GM20000 (cell line): ENCODE data around the gene SYNGAP1.

Experiments used
- DNase-seq: peaks from one replicate; pipeline ENCODE4 v3.0.0; 2012; ENCODE audit warnings: low spot score
- CTCF ChIP-seq: IDR thresholded peaks from 2 replicates; pipeline ENCODE4 v1.5.1; 2012; ENCODE audit warnings: mild to moderate bottlenecking, control low read depth; ENCODE audit errors: extremely low read depth, missing control alignments

The SYNGAP1 gene

DNA sequence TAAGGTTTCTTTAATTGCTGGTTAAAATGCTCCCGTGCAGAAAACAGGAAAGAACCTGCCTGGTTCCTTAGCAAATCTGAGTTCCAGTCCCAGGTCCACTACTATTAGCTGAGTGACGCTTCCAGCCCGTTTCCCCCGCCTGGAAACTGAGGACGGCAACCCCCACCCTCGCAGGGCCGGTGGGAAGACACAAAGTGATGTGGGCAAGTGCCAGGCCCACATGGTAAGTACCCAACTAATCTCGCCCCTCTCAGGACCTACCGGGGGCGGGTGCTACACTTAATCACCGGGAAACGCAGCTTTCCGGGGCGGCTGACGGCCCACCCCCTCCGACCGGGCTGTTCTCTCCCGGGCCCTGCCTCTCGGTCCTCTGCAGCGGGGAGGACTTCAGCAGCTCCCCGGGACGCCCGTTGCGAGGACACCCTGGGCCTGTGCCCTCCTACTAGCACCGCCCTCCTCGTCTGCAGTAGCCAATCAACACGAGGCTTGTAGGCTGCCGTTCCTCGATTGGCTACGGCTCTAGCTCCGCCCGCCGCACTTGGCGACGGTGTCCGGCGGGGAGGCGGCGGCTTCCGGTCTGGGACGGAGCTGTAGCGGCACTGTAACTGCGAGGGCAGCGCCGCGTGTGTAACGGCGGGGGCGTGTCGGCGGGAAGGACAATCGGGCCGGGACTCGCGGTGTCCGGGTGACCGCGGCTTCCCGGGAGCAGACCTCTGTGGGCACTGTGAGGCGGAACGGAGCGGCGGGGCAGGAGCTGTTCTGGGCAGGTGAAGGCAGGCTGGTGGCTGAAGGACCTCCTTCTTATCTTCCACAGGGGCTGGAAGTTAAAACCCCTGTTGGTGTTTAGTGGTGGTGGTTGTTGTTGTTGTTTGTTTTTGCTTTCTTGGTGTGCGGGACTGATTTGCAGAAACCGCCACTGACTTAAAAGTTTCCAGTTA, 34.4 kb downstream of the SYNGAP1 start, which contains the start of gene ZBTB9:
TSS of gene ZBTB9 (plus strand) at position 568 of the 938 bp plus-strand sequence. CDS start 525 bp downstream, outside the sequence.
- peak; percentile 99 for DNase-seq
- TF ChIP-seq CTCF = no peak

GRCh38 chr6:33455051-33455450, 35.2 kb downstream of the SYNGAP1 start:
- TF ChIP-seq CTCF = no peak
- no peak for DNase-seq

DNA sequence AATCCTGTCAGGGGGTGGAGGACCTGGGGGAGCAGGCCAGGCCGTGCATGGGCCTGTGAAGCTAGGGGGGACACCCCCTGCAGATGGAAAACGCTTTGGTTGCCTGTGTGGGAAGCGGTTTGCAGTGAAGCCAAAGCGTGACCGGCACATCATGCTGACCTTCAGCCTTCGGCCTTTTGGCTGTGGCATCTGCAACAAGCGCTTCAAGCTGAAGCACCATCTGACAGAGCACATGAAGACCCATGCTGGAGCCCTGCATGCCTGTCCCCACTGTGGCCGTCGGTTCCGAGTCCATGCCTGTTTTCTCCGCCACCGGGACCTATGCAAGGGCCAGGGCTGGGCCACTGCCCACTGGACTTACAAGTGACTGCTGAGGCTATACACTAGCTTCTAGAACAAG, 36.3 kb downstream of the SYNGAP1 start:
- DNase-seq = no peak
- no peak for TF ChIP-seq CTCF

GRCh38 chr6:33458676-33459075, 38.8 kb downstream of the SYNGAP1 start:
- no peak for TF ChIP-seq CTCF

GRCh38 chr6:33459226-33459625, 39.4 kb downstream of the SYNGAP1 start:
- TF ChIP-seq CTCF = no peak
- no peak for DNase-seq

More at GRCh38 chr6:33458676-33459075, 38.8 kb downstream of the SYNGAP1 start:
- DNase-seq = no peak

DNA sequence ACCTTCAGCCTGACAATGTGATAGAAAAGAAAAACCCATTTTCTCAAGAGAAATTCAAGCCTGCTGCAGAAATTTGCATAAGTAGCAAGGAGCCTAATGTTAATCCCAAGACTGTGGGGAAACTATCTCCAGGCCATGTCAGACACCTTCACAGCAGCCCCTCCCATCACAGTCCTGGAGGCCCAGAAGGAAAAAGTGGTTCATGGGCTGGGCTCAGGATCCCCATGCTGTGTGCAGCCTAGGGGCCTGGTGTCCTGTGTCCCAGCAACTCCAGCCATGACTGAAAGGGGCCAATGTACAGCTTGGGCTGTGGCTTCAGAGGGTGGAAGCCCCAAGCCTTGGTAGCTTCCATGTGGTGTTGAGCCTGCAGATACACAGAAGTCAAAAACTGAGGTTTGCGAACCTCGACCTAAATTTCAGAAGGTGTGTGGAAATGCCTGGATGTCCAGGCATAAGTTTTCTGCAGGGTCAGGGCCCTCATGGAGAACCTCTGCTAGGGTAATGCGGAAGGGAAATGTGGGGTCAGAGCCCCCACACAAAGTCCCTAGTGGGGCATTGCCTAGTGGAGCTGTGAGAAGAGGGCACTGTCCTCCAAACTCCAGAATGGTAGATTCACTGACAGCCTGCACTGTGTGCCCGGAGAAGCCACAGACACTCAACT, 46.3 kb downstream of the SYNGAP1 start:
- no peak for DNase-seq
- TF ChIP-seq CTCF = no peak

GRCh38 chr6:33467091-33467490, 47.2 kb downstream of the SYNGAP1 start:
- TF ChIP-seq CTCF = no peak
- DNase-seq = no peak
